Naive thymus-derived CD4-positive, alpha-beta T cell (primary cell): Measurements from ENCODE around the gene PRDM16. TPM values are rescaled to one million over a fixed set of nuclear protein-coding genes. Genes with fewer than 3 reads are reported as not detected.

Source experiments
- ATAC-seq: fragments of 150-1000 bp; cut with Tn5 transposase; 2 replicates; pipeline ENCODE4 v1.10.0; 2021; ENCODE audit warnings: mild to moderate bottlenecking, moderate library complexity
- CTCF ChIA-PET: fragments of 350-600 bp; sonication (Branson Sonifier 250); formaldehyde crosslinking; loops from one replicate; lab custom pipeline; 2021; ENCODE audit warnings: antibody characterized with exemption; lab: Charles Lee
- POLR2A ChIA-PET: fragments of 350-600 bp; sonication (Branson Sonifier 250); formaldehyde crosslinking; loops from one replicate; lab custom pipeline; 2021; ENCODE audit warnings: antibody characterized with exemption, inconsistent platforms; lab: Charles Lee
- DNase-seq, 9 donors: peaks; one replicate each; pipeline versions ENCODE4 v3.0.0 to v3.0.0-alpha.2; 2020 to 2022; ENCODE audit warnings: mixed read lengths in 1 of 9
- H3K27ac ChIP-seq: one replicate; pipeline ENCODE4 v1.7.0; 2013; ENCODE audit warnings: mild to moderate bottlenecking, low read depth, low read length, moderate library complexity
- H3K27me3 ChIP-seq, 2 donors: one replicate each; pipeline ENCODE4 v1.7.0; 2013; ENCODE audit warnings: low read length in 2 of 2, mild to moderate bottlenecking in 2 of 2, moderate library complexity in 2 of 2; ENCODE audit not compliant: control insufficient read depth in 2 of 2, insufficient read depth in 2 of 2
- H3K36me3 ChIP-seq, 3 experiments: 1 replicate in 2 of 3; 2 replicates in 1 of 3; pipeline ENCODE4 v1.7.0; 2013; ENCODE audit warnings: low read length in 3 of 3, mild to moderate bottlenecking in 3 of 3, moderate library complexity in 1 of 3; ENCODE audit not compliant: insufficient read depth in 3 of 3, control insufficient read depth in 2 of 3
- H3K4me1 ChIP-seq, 2 donors: one replicate each; pipeline ENCODE4 v1.7.0; 2013; ENCODE audit warnings: low read length in 2 of 2, mild to moderate bottlenecking in 2 of 2, moderate library complexity in 1 of 2; ENCODE audit not compliant: control insufficient read depth in 2 of 2, insufficient read depth in 2 of 2
- H3K4me3 ChIP-seq: 2 replicates; pipeline ENCODE4 v1.7.0; 2013; ENCODE audit warnings: mild to moderate bottlenecking, low read length
- H3K9me3 ChIP-seq, 3 experiments: 1 replicate in 2 of 3; 2 replicates in 1 of 3; pipeline ENCODE4 v1.7.0; 2013; ENCODE audit warnings: low read length in 3 of 3; ENCODE audit not compliant: control insufficient read depth in 2 of 3
- H3K27ac Mint-ChIP-seq, 9 donors: one replicate each; pipeline ENCODE4 v1.8.0; 2020 to 2022; ENCODE audit warnings: mixed read lengths in 9 of 9, mild to moderate bottlenecking in 8 of 9, moderate library complexity in 5 of 9, inconsistent platforms in 2 of 9
- H3K27me3 Mint-ChIP-seq, 5 donors: one replicate each; pipeline ENCODE4 v1.8.0; 2021 to 2022; ENCODE audit warnings: mixed read lengths in 5 of 5, mild to moderate bottlenecking in 1 of 5
- H3K36me3 Mint-ChIP-seq, 5 donors: one replicate each; pipeline ENCODE4 v1.8.0; 2020 to 2022; ENCODE audit warnings: mixed read lengths in 5 of 5, mild to moderate bottlenecking in 3 of 5, inconsistent platforms in 1 of 5
- H3K4me1 Mint-ChIP-seq, 7 donors: one replicate each; pipeline ENCODE4 v1.8.0; 2020 to 2022; ENCODE audit warnings: mixed read lengths in 7 of 7, mild to moderate bottlenecking in 3 of 7, inconsistent platforms in 1 of 7
- H3K4me3 Mint-ChIP-seq, 10 donors: one replicate each; pipeline ENCODE4 v1.8.0; 2020 to 2022; ENCODE audit warnings: mild to moderate bottlenecking in 10 of 10, mixed read lengths in 10 of 10, moderate library complexity in 6 of 10, inconsistent platforms in 2 of 10
- H3K9me3 Mint-ChIP-seq, 11 donors: one replicate each; pipeline ENCODE4 v1.8.0; 2020 to 2022; ENCODE audit warnings: mixed read lengths in 11 of 11, mild to moderate bottlenecking in 4 of 11, inconsistent platforms in 1 of 11, moderate library complexity in 1 of 11
- intact Hi-C, 2 donors: fragments of 100-400 bp; cut with micrococcal nuclease; formaldehyde crosslinking; loops; one replicate each; pipeline ENCODE4 v1.15.1; 2023
- polyA plus RNA-seq, 2 donors: library from polyadenylated mRNA; unstranded; fragments of 300-500 nt; fragmentation: Illumina TruSeq; gene quantifications; one replicate each; pipeline ENCODE4 v1.2.3, GENCODE V29; 2021
- total RNA-seq, 6 experiments: library from RNA in 5 of 6; stranded (reverse) in 5 of 6; gene quantifications; 1 replicate in 5 of 6; 2 replicates in 1 of 6; pipeline ENCODE4 v1.2.3 and lab custom pipeline; 2021 to 2026

PRDM16 gene
- total and polyA plus RNA-seq, 7 experiments from 2014 or later: 0.05 to 0.61 (median 0.36) TPM; not detected in 2

DNA sequence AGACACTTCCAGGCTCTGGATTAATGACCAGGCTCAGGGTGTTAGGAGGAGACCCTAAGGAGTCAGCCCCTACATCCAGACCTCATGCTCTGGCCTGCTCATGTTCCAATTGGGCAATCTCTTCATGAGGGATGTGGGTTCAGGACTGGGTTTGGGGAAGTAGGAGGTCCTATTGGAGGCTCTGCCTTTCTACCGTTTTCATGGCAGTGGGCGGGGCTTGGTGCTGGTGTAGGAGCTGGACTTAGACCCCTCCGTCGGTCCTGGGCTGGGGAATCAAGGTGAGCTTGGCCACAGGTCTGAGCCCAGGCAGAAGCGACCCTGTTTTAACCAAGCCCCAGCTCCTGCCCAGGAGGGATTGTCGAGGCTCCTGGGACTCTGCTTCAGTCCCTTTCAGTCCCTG lies 123.4 kb downstream of the PRDM16 start:
- H3K4me1 ChIP-seq: no peaks in the 10 kb centered on the region
- ATAC-seq (no peak), DNase-seq (no peak)
- Mint-ChIP-seq H3K9me3 (peaks cover 0 to 2% (median 0%) of the 10 kb centered on the region in 11 donors), H3K36me3 (no peaks in the 10 kb centered on the region), H3K4me3 (no peak overlapping the region), H3K27ac (no peak overlapping the region), H3K4me1 (no peaks in the 10 kb centered on the region), H3K27me3 (peaks cover 0 to 25% (median 4%) of the 10 kb centered on the region in 5 donors)
- POLR2A ChIA-PET: no interaction called here
- H3K9me3 ChIP-seq: no peaks in the 10 kb centered on the region
- intact Hi-C loops: no loop called here
- no peak overlapping the region for H3K27ac ChIP-seq
- no peaks in the 10 kb centered on the region for H3K36me3 ChIP-seq
- CTCF ChIA-PET: no interaction called here
- H3K27me3 ChIP-seq: no peaks in the 10 kb centered on the region
- H3K4me3 ChIP-seq: no peak overlapping the region

DNA sequence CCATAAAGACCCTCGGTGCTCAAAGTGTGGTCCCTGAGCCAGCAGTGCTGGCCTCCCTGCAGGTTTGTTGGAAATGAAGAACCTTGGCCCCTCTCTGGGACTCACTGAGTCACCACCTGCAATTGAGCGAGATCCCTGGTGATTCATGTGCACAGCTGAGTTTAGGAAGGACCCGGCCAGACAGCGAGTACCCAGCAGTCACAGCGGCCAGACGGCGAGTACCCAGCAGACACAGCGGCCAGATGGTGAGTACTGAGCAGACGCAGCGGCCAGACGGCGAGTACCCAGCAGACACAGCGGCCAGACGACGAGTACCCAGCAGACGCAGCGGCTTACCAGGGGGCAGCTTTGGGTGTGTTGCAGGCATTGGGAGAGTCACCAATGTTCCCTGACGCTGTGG lies 123.8 kb downstream of the PRDM16 start:
- no peak overlapping the region for H3K4me3 Mint-ChIP-seq
- H3K27ac Mint-ChIP-seq: no peak overlapping the region
- peaks cover 0 to 21% (median 4%) of the 10 kb centered on the region in 5 donors for H3K27me3 Mint-ChIP-seq
- ATAC-seq (no peak), DNase-seq (no peak)
- Histone ChIP-seq H3K9me3 (no peaks in the 10 kb centered on the region), H3K36me3 (no peaks in the 10 kb centered on the region), H3K4me3 (no peak overlapping the region), H3K4me1 (no peaks in the 10 kb centered on the region), H3K27me3 (no peaks in the 10 kb centered on the region), H3K27ac (no peak overlapping the region)
- no peaks in the 10 kb centered on the region for H3K4me1 Mint-ChIP-seq
- peaks cover 0 to 2% (median 0%) of the 10 kb centered on the region in 11 donors for H3K9me3 Mint-ChIP-seq
- POLR2A ChIA-PET: no interaction called here
- H3K36me3 Mint-ChIP-seq: no peaks in the 10 kb centered on the region
- intact Hi-C loops: no loop called here
- CTCF ChIA-PET: no interaction called here

DNA sequence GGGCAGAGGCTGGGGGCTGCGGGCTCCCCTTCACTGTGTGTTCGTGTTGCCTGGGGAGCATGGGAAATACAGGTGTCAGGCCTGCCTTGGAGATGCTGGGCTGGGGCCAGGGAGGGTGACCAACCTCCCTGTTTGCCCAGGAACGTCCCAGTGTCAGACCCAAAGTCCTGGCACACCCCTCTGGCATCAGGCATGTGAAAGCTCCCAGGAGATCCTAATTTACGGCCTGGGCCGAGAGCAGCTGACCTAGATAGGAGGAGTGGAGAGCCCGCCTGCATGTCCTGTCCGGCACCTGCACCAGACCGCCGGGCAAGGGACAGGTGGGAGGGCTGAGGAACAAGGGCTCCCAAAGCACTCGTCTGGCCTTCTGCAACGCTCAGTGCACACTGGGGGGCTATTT lies 124.8 kb downstream of the PRDM16 start:
- H3K27ac Mint-ChIP-seq: no peak overlapping the region
- peaks cover 0 to 11% (median 0%) of the 10 kb centered on the region in 5 donors for H3K27me3 Mint-ChIP-seq
- Histone ChIP-seq H3K4me3 (no peak overlapping the region), H3K9me3 (no peaks in the 10 kb centered on the region), H3K36me3 (no peaks in the 10 kb centered on the region), H3K4me1 (no peaks in the 10 kb centered on the region), H3K27me3 (no peaks in the 10 kb centered on the region), H3K27ac (no peak overlapping the region)
- H3K9me3 Mint-ChIP-seq: peaks cover 0 to 2% (median 0%) of the 10 kb centered on the region in 11 donors
- H3K4me1 Mint-ChIP-seq: no peaks in the 10 kb centered on the region
- no peak for DNase-seq
- H3K4me3 Mint-ChIP-seq: no peak overlapping the region
- CTCF ChIA-PET: no interaction called here
- ATAC-seq: no peak
- intact Hi-C loops: no loop called here
- POLR2A ChIA-PET: no interaction called here
- no peaks in the 10 kb centered on the region for H3K36me3 Mint-ChIP-seq

DNA sequence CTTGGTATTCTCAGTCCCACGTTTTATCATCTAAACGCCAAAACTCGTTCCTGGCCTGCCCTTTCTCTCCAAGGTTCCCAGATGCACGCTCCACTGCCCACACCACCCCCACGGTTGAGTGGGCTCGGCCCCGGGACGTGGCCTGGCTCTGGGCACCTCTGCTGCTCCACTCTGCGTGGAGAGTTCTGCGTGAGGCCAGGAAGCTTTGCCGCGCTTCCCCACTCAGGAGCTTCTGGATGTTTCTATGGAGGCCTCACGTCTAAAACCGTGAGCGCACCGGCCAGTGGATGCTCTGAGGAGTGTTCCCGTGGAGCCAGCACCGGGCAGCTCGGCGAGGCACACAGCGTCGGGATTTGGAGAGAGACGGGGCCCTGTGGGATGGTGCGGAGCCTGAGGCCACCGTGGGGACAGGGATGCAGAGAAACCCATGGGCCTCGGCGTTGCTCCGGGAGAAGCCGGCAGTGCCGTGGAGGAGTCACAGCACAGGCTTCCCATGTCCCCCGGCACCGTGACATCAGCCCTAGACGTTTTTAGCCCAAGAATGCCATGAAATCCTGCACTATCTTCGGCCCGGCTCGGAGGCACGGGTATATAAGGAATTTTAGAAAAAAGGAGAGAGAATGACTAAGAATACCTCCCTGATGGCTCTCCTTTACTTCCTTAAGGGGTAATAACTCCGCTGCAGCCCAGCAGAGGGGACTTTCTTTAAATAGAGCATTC lies 125.9 kb downstream of the PRDM16 start:
- Histone ChIP-seq H3K4me1 (no peaks in the 10 kb centered on the region), H3K9me3 (no peaks in the 10 kb centered on the region), H3K27ac (no peak overlapping the region), H3K27me3 (no peaks in the 10 kb centered on the region), H3K36me3 (no peaks in the 10 kb centered on the region), H3K4me3 (no peak overlapping the region)
- Mint-ChIP-seq H3K36me3 (no peaks in the 10 kb centered on the region), H3K9me3 (no peaks in the 10 kb centered on the region), H3K27ac (no peak overlapping the region), H3K4me1 (no peaks in the 10 kb centered on the region), H3K27me3 (peaks cover 0 to 4% (median 0%) of the 10 kb centered on the region in 5 donors), H3K4me3 (no peak overlapping the region)
- POLR2A ChIA-PET: no interaction called here
- no peak for DNase-seq
- intact Hi-C loops: no loop called here
- CTCF ChIA-PET: no interaction called here
- no peak for ATAC-seq

DNA sequence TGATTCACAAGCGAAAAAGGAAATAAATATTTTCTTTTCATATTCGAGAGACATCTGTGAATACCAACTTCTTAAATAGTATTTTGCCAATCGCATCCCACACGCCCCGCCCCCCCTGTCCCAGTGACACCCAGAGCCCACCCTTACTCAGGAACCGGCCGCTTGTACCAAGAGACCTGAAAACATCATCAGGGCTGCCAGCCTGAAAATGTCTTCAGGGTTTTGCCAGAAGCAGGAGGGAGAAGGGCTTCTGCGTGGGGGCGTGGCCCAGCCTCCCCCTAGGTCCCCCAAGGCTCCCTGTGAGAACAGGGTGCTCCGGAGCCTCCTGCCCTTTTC lies 126.4 kb downstream of the PRDM16 start:
- no peak overlapping the region for H3K4me3 Mint-ChIP-seq
- no peak overlapping the region for H3K27ac ChIP-seq
- H3K36me3 Mint-ChIP-seq: no peaks in the 10 kb centered on the region
- H3K27ac Mint-ChIP-seq: no peak overlapping the region
- DNase-seq (no peak), ATAC-seq (no peak)
- no peak overlapping the region for H3K4me3 ChIP-seq
- no peaks in the 10 kb centered on the region for H3K4me1 Mint-ChIP-seq
- H3K27me3 ChIP-seq: no peaks in the 10 kb centered on the region
- H3K9me3 ChIP-seq: no peaks in the 10 kb centered on the region
- H3K36me3 ChIP-seq: no peaks in the 10 kb centered on the region
- H3K9me3 Mint-ChIP-seq: no peaks in the 10 kb centered on the region
- H3K27me3 Mint-ChIP-seq: peaks cover 0 to 2% (median 0%) of the 10 kb centered on the region in 5 donors
- H3K4me1 ChIP-seq: no peaks in the 10 kb centered on the region
- CTCF ChIA-PET: no interaction called here
- intact Hi-C loops: no loop called here
- POLR2A ChIA-PET: no interaction called here

DNA sequence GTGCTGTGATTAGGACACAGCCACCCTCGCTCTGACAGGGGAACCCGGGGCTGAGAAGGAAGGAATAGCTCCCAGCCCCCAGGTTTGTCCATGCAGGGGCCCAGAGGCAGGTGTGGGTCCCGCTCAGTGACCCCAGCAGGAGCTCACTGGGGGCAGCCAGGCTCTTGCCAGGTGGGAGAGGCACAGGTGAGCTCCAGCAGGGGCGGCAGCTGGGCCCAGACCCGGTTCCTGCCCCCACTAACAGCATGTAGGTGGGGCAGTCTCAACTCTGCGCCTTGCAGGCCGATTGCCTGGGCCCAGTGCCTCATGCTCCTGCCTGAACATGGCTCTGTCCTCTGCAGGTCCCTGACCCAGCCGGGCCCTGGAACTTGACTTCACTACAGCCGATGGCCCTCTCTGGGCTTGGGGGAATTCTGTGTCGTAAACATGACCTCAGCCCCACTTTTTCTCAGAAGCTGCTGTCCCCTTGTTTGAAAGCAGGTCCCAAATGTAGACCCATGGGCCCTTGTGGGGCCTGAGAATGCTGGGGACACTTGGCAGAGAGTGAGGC lies 127.0 kb downstream of the PRDM16 start:
- CTCF ChIA-PET: no interaction called here

DNA sequence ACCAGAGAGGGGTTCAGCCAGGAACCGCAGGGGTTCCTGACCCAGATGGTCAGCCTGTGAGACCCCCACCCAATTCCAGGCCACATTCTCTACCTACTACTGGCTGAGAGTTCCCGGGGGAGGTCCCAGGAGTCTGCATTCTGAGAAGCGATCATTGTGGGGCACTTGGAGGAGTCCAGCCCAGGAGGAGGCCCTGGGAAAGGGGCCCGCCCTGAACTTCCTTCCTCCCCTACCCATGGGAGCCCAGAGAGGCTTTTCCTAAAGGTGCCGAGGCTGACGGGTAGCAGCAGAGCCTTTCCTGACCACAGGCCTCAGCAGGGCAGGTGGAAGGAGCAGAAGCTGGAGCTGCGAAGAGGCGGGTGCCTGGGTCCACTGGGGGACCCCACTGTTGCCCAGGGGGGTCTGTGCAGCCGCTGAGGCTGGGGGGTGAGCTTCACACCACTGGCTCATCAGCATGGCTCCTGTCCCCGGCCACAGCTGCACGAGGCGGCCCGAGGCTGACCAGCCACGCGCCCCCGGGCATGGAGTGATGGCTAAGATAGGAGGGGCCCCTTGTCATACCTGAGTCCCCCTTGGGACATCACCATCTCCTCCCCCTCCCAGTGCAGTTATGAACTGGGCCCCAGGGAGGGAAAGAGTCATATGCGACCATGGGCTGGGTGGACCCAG lies 127.7 kb downstream of the PRDM16 start:
- Histone ChIP-seq H3K27ac (no peak overlapping the region), H3K4me3 (no peak overlapping the region), H3K4me1 (no peaks in the 10 kb centered on the region), H3K36me3 (no peaks in the 10 kb centered on the region), H3K27me3 (no peaks in the 10 kb centered on the region), H3K9me3 (no peaks in the 10 kb centered on the region)
- Mint-ChIP-seq H3K4me3 (no peak overlapping the region), H3K9me3 (no peaks in the 10 kb centered on the region), H3K4me1 (no peaks in the 10 kb centered on the region), H3K27ac (no peak overlapping the region), H3K36me3 (no peaks in the 10 kb centered on the region), H3K27me3 (no peaks in the 10 kb centered on the region)
- POLR2A ChIA-PET: no interaction called here
- ATAC-seq (no peak), DNase-seq (no peak)
- CTCF ChIA-PET: no interaction called here
- intact Hi-C loops: no loop called here

More for the DNA sequence above, 127.0 kb downstream of the PRDM16 start:
- Histone ChIP-seq H3K9me3 (no peaks in the 10 kb centered on the region), H3K4me3 (no peak overlapping the region), H3K36me3 (no peaks in the 10 kb centered on the region), H3K27me3 (no peaks in the 10 kb centered on the region), H3K27ac (no peak overlapping the region), H3K4me1 (no peaks in the 10 kb centered on the region)
- Mint-ChIP-seq H3K4me1 (no peaks in the 10 kb centered on the region), H3K9me3 (no peaks in the 10 kb centered on the region), H3K36me3 (no peaks in the 10 kb centered on the region), H3K27ac (no peak overlapping the region), H3K4me3 (no peak overlapping the region), H3K27me3 (no peaks in the 10 kb centered on the region)
- ATAC-seq: no peak
- no peak for DNase-seq
- POLR2A ChIA-PET: no interaction called here
- intact Hi-C loops: no loop called here
